Mucosa of gallbladder (tissue), 1 donor: Measurements from ENCODE around the gene SYNGAP1. TPM values are rescaled to one million over a fixed set of nuclear protein-coding genes. Genes with fewer than 3 reads are reported as not detected.
"Not testable (repeated sequence)": the region's sequence is repeated elsewhere in the genome, so short reads cannot be mapped to it uniquely, and the experiment has no call there.

ENCODE experiments used
- DNase-seq: peaks from one replicate; pipeline ENCODE4 v3.0.0-alpha.2; 2020; ENCODE audit warnings: low spot score
- total RNA-seq: library from RNA; stranded (reverse); gene quantifications from one replicate; pipeline ENCODE4 v1.2.1, GENCODE V29; 2021
- donor health status: DM: no; HTN: no; CAD: no.

SYNGAP1 gene
- total RNA-seq, 1 donor from 2014 or later, result 31.0 TPM

DNA sequence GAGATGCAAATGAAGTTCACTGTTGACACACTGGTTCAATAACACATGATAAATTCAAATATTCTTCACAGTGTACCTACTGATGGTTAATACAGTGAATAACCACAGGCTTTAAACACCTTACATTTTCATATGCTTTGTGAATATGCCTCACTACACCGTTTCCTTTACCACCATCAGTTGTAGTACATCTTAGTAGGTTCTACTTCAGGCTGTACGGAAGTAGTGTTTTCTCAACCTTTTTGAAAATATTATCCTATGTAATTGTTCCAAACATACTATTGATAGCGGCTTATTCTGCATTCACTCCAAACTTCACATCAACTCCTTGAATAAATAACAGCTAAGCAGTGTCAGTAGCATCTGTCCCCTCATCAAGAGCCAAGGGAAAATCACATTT, 49.8 kb downstream of the SYNGAP1 start:
- no peak for DNase-seq

DNA sequence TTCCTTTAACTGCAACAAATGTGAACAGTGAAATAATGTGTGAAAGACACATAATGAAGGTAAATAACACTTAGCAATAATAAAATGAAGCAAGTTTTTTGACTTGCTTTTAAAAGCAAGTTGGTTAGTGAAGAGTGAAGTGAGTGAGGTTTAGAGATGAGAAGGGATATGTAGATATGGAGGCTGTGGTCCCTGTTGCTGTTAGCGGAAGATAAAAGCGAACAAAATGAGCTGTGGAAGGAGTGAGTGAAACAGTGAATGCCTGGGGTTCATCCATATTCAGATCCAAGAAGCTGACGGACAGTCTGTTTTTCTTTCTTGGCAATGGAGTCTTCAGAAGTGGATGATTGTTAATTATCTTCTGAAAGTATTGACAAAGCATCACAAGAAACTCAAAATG, 58.0 kb downstream of the SYNGAP1 start:
- DNase-seq, result no peak

DNA sequence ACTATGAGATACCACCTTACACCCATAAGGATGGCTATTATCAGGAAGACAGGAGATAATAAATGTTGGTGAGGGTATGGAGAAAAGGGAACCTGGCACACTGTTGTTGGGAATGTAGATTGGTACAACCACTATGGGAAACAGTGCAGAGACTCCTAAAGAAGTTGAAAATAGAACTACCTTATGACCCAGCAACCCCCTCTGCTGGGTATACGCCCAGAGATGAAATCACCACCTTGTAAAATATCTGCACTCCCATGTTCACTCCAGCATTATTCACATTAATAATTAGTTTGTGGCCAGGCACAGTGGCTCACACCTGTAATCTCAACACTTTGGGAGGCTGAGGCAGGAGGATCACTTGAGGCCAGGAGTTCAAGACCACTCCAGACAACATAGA, 61.3 kb downstream of the SYNGAP1 start:
- no peak for DNase-seq

DNA sequence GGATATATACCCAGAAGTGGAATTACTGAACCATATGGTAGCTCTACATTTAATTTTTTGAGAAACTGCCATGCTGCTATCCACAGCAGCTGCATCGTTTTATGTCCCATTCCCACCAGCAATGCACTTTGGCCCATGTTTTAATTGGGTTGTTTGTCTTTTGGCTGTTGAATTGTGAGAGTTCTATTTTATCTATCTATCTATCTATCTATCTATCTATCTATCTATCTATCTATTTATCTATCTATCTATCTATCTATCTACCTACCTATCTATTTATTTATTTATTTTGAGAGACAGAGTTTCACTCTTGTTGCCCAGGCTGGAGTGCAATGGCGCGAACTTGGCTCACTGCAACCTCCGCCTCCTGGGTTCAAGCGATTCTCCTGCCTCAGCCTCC, 62.8 kb downstream of the SYNGAP1 start:
- not testable (repeated sequence) for DNase-seq

DNA sequence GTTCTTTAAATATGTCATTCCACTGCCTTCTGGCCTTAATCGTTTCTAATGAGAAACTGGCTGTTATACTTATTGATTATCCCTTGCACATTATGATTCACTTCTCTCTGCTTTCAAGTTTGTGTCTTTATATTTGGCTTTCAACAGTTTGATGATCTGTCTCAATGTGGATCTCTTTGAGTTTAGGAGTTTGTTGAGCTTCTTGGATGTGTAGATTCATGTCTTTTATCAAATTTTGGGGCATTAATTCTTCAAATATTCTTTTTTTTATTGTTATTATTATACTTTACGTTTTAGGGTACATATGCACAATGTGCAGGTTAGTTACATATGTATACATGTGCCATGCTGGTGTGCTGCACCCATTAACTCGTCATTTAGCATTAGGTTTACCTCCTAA, 63.8 kb downstream of the SYNGAP1 start:
- DNase-seq, result no peak

DNA sequence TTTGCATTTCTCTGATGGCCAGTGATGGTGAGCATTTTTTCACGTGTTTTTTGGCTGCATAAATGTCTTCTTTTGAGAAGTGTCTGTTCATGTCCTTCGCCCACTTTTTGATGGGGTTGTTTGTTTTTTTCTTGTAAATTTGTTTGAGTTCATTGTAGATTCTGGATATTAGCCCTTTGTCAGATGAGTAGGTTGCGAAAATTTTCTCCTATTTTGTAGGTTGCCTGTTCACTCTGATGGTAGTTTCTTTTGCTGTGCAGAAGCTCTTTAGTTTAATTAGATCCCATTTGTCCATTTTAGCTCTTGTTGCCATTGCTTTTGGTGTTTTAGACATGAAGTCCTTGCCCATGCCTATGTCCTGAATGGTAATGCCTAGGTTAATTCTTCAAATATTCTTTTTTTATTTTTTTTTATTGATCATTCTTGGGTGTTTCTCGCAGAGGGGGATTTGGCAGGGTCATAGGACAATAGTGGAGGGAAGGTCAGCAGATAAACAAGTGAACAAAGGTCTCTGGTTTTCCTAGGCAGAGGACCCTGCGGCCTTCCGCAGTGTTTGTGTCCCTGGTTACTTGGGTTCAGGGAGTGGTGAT, 64.9 kb downstream of the SYNGAP1 start:
- not testable (repeated sequence) for DNase-seq

DNA sequence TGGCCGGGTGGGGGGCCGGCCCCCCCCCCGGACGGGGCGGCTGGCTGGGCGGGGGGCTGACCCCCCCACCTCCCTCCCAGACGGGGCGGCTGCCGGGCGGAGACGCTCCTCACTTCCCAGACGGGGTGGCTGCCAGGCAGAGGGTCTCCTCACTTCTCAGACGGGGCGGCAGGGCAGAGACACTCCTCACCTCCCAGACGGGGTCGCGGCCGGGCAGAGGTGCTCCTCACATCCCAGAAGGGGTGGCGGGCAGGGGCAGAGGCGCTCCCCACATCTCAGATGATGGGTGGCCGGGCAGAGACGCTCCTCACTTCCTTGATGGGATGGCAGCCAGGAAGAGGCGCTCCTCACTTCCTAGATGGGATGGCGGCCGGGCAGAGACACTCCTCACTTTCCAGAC, 65.8 kb downstream of the SYNGAP1 start:
- not testable (repeated sequence) for DNase-seq

DNA sequence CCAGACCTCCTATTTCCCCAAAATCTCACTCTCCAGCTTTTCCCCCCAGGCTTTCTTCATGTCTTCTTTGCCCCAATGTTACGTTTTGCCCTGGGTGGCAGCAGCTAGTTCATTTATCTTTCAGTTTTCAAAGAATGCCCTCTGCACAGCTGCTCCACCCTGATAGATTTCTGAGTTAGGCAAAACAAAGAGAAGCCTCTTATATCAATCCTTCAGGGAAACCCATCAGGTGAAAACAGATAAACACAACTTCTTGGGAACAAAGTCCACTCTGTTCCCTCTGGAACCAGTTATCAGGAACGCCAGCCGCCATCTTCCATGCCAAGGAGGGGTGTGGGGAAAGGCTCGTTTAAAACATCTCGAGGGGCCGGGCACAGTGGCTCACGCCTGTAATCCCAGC, 68.5 kb downstream of the SYNGAP1 start:
- peak; percentile 25 for DNase-seq

DNA sequence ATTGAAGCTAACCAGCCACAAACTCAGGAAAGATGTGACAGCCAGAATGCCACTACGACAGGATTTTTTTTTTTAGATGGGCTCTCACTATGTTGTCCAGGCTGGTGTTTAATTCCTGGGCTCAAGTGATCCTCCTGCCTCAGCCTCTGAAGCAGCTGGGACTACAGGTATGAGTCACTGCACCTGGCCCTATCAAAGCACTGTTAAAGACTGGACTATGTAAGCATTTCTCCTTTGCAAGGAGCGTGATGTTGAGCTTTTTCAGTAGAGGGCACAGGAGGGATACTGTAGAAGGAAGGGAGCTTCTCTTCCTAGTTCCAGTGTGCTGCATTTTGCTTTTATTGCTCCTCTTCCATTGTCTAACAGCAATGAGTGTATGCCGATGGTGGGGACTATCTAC, 70.3 kb downstream of the SYNGAP1 start:
- DNase-seq, result no peak

DNA sequence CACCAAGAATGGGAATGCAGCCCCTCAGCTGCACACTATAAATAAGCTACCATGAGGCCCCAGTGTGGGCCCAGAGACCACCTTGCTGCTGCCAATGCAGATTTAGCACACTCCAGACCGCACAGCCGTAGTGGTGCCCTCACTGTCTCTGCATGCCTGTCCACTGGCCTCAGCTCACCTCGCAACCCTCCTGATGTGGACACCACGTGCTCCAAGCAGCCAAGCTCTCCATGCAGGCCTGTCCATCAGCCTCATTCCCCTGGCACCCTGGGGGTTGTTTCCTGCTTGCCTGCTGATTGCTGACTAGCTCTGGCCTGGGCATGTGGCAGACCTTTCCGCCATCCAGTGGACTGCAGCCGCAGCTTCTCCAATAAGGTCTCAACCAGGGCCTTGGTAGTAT, 70.8 kb downstream of the SYNGAP1 start:
- no peak for DNase-seq

DNA sequence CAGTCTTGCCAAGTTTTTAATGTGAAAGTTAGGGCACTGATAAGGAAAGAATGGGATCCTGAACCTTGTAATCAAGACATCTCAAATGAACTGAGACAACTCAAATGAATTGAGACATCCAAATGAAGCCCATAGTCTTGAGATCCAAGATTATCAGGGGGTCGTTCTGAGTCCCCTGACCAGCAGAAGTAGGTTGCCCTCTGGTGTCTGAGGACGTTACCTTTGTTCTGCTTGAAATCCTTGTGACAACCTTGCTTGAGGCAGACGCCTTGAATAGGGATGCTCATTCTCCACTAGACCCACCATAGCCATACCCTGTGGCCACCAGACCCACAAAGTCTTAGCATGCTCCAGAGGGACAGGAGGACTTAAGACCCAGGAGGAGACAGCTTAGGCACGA, 72.2 kb downstream of the SYNGAP1 start:
- no peak for DNase-seq

DNA sequence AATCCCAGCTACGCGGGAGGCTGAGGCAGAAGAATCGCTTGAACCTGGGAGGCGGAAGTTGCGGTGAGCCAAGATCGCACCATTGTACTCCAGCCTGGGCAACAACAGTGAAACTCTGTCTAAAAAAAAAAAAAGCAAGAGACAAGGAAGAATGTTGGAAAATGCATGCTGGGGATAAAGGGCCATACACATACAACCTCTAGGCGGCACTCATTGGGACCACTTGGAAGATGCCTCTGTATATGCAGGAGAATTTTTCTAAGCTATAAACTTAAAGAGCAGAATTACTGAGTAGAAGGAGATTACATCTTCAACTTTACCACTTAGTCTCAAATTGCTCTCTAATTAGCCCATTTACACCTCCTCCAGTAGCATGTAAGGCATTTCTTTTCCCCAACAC, 77.3 kb downstream of the SYNGAP1 start:
- no peak for DNase-seq

DNA sequence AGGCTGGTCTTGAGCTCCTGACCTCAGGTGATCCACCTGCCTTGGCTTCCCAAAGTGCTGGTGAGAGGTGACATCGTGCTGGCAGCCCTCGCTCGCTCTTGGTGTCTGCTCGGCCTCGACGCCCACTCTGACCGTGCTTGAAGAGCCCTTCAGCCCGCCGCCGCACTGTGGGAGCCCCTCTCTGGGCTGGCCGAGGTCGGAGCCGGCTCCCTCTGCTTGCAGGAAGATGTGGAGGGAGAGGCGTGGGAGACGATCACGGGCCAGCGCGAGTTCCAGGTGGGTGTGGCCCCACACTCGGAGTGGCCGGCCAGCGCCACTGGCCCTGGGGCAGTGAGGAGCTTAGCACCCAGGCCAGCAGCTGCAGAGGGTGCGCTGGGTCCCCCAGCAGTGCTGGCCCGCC, 82.6 kb downstream of the SYNGAP1 start:
- DNase-seq, result no peak

DNA sequence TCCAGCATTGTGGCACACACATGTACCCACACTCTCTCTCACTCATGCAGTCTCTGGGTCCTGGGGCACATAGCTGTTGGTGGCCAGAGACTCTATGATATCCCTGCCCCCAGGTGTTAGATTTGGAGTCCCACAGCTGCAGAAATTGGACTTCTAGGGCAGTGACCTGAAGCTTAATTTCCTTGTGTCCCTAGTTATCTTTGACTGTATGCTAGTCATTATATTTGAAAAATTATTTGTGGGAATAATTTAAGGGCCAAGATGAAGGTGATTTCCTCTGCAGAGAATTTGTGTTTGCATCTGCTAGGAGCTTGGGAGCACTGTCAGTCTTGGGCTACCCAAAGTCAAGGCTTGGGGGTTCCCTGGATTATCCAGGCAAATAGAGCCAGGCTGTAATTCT, 84.6 kb downstream of the SYNGAP1 start:
- no peak for DNase-seq

Other genes starting within 250 kb of the SYNGAP1 start
- 0.66 TPM for gene COL11A2, start 227.6 kb upstream of the SYNGAP1 start, total RNA-seq
- 56.8 TPM for gene RXRB, start 219.4 kb upstream of the SYNGAP1 start, total RNA-seq
- 120 TPM for gene SLC39A7, start 219.2 kb upstream of the SYNGAP1 start, total RNA-seq
- 13.6 TPM for gene HSD17B8, start 215.4 kb upstream of the SYNGAP1 start, total RNA-seq
- 50.9 TPM for gene RING1, start 211.6 kb upstream of the SYNGAP1 start, total RNA-seq
- 62.5 TPM for gene VPS52, start 148.2 kb upstream of the SYNGAP1 start, total RNA-seq
- 1,438 TPM for gene RPS18, start 148.0 kb upstream of the SYNGAP1 start, total RNA-seq
- gene B3GALT4, start 142.9 kb upstream of the SYNGAP1 start, total RNA-seq, result 25.4 TPM
- gene WDR46, start 130.8 kb upstream of the SYNGAP1 start, total RNA-seq, result 37.7 TPM
- gene PFDN6, start 130.5 kb upstream of the SYNGAP1 start, total RNA-seq, result 38.6 TPM
- 158 TPM for gene RGL2, start 121.1 kb upstream of the SYNGAP1 start, total RNA-seq
- 200 TPM for gene TAPBP, start 106.0 kb upstream of the SYNGAP1 start, total RNA-seq
- gene ZBTB22, start 102.3 kb upstream of the SYNGAP1 start, total RNA-seq, result 26.5 TPM
- 33.9 TPM for gene DAXX, start 97.1 kb upstream of the SYNGAP1 start, total RNA-seq
- 2.1 TPM for gene KIFC1, start 28.2 kb upstream of the SYNGAP1 start, total RNA-seq
- gene PHF1, start 9.1 kb upstream of the SYNGAP1 start, total RNA-seq, result 82.3 TPM
- gene CUTA, start 2.0 kb upstream of the SYNGAP1 start, total RNA-seq, result 238 TPM
- gene ZBTB9, start 34.5 kb downstream of the SYNGAP1 start, total RNA-seq, result 8.0 TPM
- gene BAK1, start 160.2 kb downstream of the SYNGAP1 start, total RNA-seq, result 28.2 TPM
- 104 TPM for gene ITPR3, start 201.3 kb downstream of the SYNGAP1 start, total RNA-seq